ENCODE measurements around the gene AP1S1.

The AP1S1 gene

DNA sequence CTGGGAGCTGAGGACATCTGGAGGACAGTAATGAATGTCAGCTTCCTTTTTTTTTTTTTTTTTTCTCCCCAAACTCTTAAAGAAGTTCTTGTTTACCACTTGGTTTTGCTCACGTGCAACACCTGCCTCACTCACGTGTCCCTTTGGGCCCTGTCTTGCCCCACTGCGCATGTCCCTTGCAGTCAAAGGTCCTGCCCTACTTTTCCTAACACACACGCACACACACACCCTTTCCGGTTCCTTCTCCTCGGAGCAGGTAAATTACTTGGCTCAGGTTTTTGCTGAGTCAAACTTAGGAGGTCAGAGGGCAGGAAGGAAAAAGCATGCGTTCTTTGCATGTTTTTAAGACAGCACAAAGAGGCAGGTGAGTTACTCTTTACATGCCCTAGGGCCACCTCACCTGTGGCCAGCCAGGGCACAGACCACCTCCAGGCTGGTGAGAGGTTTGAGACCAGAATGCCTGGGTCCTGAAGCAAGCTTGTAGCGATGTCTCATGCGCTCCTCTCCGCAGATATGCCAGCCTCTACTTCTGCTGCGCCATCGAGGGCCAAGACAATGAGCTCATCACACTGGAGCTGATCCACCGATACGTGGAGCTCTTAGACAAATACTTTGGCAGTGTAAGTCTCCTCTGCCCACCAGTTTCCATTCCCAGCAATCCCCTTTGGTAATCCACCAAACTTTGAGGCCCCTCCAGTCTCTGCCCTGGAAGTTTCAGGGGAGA is 2.8 kb downstream of the AP1S1 start:
- peaks cover 78% of the 10 kb centered on the region for H3K27me3 ChIP-seq (ENCODE audit: insufficient read depth, low read depth, severe bottlenecking)
- TF ChIP-seq CTCF (IDR thresholded peaks at IDR 0.05; ENCODE audit: low read depth, low read length), result no peak
- H3K27ac ChIP-seq, result no peak overlapping the region

DNA sequence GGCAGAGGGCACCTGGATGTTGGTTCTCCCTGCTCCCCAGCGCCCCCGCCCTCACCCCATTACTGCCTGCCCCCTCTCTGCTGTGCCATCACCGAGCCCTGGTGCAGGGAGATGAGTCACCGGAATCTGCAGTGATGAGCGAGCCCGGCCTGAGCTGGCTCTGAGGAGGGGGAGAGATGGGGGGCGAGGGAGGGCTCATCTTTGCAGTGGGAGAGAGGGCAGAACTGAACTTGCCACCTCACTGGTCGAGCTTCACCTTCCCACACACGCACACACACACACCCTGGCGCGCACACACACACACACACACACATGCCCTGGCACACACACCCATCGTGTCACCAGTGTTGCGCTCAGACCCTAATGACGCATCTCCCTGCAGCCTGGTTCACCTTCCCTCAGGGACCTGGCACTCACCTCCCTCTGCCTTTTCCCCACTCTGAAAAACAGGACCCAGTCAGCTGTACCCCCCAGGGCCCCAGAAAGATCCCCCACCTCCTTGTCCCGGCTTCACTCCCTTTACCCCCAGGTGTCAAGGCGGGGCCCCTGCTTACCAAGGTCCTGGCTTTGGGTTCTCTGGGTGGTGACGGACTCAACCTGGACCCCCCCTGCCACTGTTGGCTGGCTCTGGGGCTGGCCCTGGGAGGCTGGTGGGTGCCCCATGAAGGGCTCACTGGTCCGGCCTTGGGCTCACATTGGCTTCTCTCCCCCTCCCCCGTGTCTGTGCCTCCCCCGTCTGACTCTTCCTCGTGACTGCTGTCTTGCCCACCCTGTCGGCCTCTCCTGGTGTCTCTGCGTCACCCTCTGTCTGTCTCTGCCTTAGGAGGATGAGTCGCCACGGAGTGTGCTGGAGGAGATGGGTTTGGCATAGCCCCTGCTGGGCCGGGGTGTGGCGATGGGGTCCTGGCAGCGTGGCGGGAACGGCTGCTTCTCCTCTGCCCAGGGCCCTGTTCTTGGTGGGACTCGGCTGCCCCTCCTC is 5.7 kb downstream of the AP1S1 start:
- no peaks in the 10 kb centered on the region for H3K9me3 ChIP-seq (ENCODE audit: severe bottlenecking)
- peaks cover 83% of the 10 kb centered on the region for H3K27me3 ChIP-seq (ENCODE audit: insufficient read depth, low read depth, severe bottlenecking)
- no peak for TF ChIP-seq CTCF (IDR thresholded peaks at IDR 0.05; ENCODE audit: low read depth, low read length)
- no peak for DNase-seq
- H3K4me3 ChIP-seq (ENCODE audit: low read depth, low read length), result no peak overlapping the region
- H3K27ac ChIP-seq, result no peak overlapping the region
- H3K36me3 ChIP-seq, result no peaks in the 10 kb centered on the region

More for the DNA sequence above, 2.8 kb downstream of the AP1S1 start:
- Histone ChIP-seq H3K36me3 (no peaks in the 10 kb centered on the region), H3K4me3 (ENCODE audit: low read depth, low read length) (no peak overlapping the region), H3K9me3 (ENCODE audit: severe bottlenecking) (peaks cover 5% of the 10 kb centered on the region)
- DNase-seq, result no peak

DNA sequence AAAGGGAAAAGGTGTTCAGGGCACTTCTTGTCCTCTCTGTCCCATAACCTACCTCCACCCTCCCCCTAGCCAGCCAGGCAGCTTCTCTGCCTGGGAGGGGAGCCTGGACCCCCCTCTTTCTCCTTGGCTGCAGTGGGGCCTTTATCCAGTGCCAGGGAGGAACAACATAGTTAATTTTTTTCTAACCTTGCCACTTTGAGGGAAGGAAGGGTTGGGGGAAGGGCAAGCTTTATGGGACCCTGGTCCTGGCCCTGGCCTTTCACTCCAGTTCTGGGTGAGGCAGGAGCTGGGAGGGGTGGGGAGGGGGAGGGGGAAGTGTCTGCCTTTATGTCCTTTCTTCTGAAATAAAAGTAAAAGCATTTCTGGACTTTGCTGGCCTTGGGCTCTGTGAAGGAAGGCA is 6.6 kb downstream of the AP1S1 start:
- H3K9me3 ChIP-seq (ENCODE audit: severe bottlenecking), result no peaks in the 10 kb centered on the region
- H3K4me3 ChIP-seq (ENCODE audit: low read depth, low read length), result no peak overlapping the region
- no peaks in the 10 kb centered on the region for H3K36me3 ChIP-seq
- H3K27me3 ChIP-seq (ENCODE audit: insufficient read depth, low read depth, severe bottlenecking), result peaks cover 83% of the 10 kb centered on the region
- H3K27ac ChIP-seq, result no peak overlapping the region
- TF ChIP-seq CTCF (IDR thresholded peaks at IDR 0.05; ENCODE audit: low read depth, low read length), result no peak
- DNase-seq, result no peak

GRCh38 chr7:101161692-101162471 is 7.6 kb downstream of the AP1S1 start:
- DNase-seq, result no peak
- TF ChIP-seq CTCF (IDR thresholded peaks at IDR 0.05; ENCODE audit: low read depth, low read length), result no peak
- peaks cover 79% of the 10 kb centered on the region for H3K27me3 ChIP-seq (ENCODE audit: insufficient read depth, low read depth, severe bottlenecking)
- H3K9me3 ChIP-seq (ENCODE audit: severe bottlenecking), result no peaks in the 10 kb centered on the region
- no peak overlapping the region for H3K27ac ChIP-seq
- H3K4me3 ChIP-seq (ENCODE audit: low read depth, low read length), result no peak overlapping the region
- no peaks in the 10 kb centered on the region for H3K36me3 ChIP-seq

DNA sequence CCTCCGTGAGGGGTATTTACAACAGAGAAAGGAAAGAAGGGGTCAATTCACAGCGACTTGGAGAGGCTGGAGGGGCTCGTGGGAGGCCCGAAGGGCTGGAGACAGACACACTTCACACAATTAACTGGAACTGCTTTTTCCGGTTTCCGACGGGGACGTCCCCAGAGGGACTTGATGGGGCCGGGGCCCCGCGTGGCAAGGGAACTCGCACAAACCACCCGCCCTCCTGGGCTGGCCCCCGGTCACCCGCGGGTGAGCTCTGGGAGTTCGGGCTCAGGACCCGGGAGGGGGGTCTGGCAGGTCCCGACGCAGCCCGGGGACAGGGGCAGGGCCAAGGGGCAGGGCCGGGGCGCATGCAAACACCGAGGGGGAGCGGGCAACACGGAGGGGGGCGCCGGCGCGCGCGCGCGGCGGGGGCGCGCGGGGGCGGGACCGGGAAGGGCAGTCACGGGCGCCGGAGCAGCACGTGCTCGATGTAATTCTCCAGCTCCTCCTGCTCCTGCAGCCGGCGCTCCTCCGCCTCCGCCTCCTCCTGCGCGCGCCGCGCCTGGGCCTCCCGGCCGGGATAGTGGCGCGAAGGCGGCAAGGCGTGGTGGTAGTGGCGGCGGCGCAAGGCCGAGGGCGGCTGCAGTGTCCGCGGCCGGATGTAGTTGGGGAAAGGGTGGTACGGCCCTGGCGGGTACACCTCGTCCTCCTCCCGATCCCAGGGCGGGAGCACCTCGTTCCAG is 8.4 kb downstream of the AP1S1 start:
- peak; percentile 51 for DNase-seq
- no peaks in the 10 kb centered on the region for H3K9me3 ChIP-seq (ENCODE audit: severe bottlenecking)
- no peak overlapping the region for H3K27ac ChIP-seq
- no peak for TF ChIP-seq CTCF (IDR thresholded peaks at IDR 0.05; ENCODE audit: low read depth, low read length)
- H3K4me3 ChIP-seq (ENCODE audit: low read depth, low read length), result peak overlapping the region; percentile 19; the same call in 1 of the 2 replicates
- H3K36me3 ChIP-seq, result no peaks in the 10 kb centered on the region
- peaks cover 79% of the 10 kb centered on the region for H3K27me3 ChIP-seq (ENCODE audit: insufficient read depth, low read depth, severe bottlenecking)
